Measurements from ENCODE around the gene IFNA10.
"Not testable (repeated sequence)": the region's sequence is repeated elsewhere in the genome, so short reads cannot be mapped to it uniquely, and the experiment has no call there.

IFNA10 gene

GRCh38 chr9:21234153-21234687 lies 27.3 kb upstream of the IFNA10 start:
- Histone ChIP-seq H3K27me3 (ENCODE audit: insufficient read depth, low read length) (no peaks in the 10 kb centered on the region), H3K4me1 (ENCODE audit: insufficient read depth, low read length, severe bottlenecking) (no peaks in the 10 kb centered on the region), H3K9ac (ENCODE audit: low read length) (no peak overlapping the region), H3K9me3 (ENCODE audit: low read length) (no peaks in the 10 kb centered on the region), H3F3A (ENCODE audit: insufficient read depth, low read length) (no peaks in the 10 kb centered on the region), H3K4me3 (ENCODE audit: low read depth, low read length, poor library complexity, severe bottlenecking) (no peak overlapping the region), H3K4me2 (ENCODE audit: low read length) (no peak overlapping the region), H3K36me3 (ENCODE audit: insufficient read depth, low read length) (no peaks in the 10 kb centered on the region), H2AFZ (ENCODE audit: low read length) (no peak overlapping the region), H3K27ac (ENCODE audit: low read depth, low read length, poor library complexity, severe bottlenecking) (no peak overlapping the region), H3K79me2 (ENCODE audit: insufficient read depth, low read length) (no peaks in the 10 kb centered on the region), H3K9me2 (ENCODE audit: low read depth, low read length) (no peaks in the 10 kb centered on the region), H4K20me1 (ENCODE audit: insufficient read depth, low read length) (no peaks in the 10 kb centered on the region)
- TF ChIP-seq EZH2 (IDR thresholded peaks at IDR 0.05; ENCODE audit: borderline replicate concordance, low read length): no peak
- TF ChIP-seq CTCF (IDR thresholded peaks at IDR 0.05; ENCODE audit: low read length): no peak

GRCh38 chr9:21233258-21233657 lies 26.3 kb upstream of the IFNA10 start:
- H2AFZ ChIP-seq (ENCODE audit: low read length): no peak overlapping the region

GRCh38 chr9:21228122-21228521 lies 21.2 kb upstream of the IFNA10 start, which contains the start of gene IFNA17:
Gene IFNA17, minus strand, starts transcription at chr9:21228222. Its CDS starts 49 bp downstream, at chr9:21228173.
- no peaks in the 10 kb centered on the region for H3K9me3 ChIP-seq (ENCODE audit: low read length)
- H3K4me3 ChIP-seq (ENCODE audit: low read depth, low read length, poor library complexity, severe bottlenecking): no peak within 1 kb of the TSS
- no peaks in the 10 kb centered on the region for H3K36me3 ChIP-seq (ENCODE audit: insufficient read depth, low read length)
- no peak within 1 kb of the TSS for H3K9ac ChIP-seq (ENCODE audit: low read length)
- no peaks in the 10 kb centered on the region for H3K4me1 ChIP-seq (ENCODE audit: insufficient read depth, low read length, severe bottlenecking)
- H3K4me2 ChIP-seq (ENCODE audit: low read length): no peak within 1 kb of the TSS
- H4K20me1 ChIP-seq (ENCODE audit: insufficient read depth, low read length): no peaks in the 10 kb centered on the region
- no peak for TF ChIP-seq EZH2 (IDR thresholded peaks at IDR 0.05; ENCODE audit: borderline replicate concordance, low read length)
- no peak for TF ChIP-seq CTCF (IDR thresholded peaks at IDR 0.05; ENCODE audit: low read length)
- H3K27ac ChIP-seq (ENCODE audit: low read depth, low read length, poor library complexity, severe bottlenecking): no peak within 1 kb of the TSS
- no peaks in the 10 kb centered on the region for H3K9me2 ChIP-seq (ENCODE audit: low read depth, low read length)
- no peaks in the 10 kb centered on the region for H3K79me2 ChIP-seq (ENCODE audit: insufficient read depth, low read length)
- no peaks in the 10 kb centered on the region for H3K27me3 ChIP-seq (ENCODE audit: insufficient read depth, low read length)
- no peak within 1 kb of the TSS for H2AFZ ChIP-seq (ENCODE audit: low read length)
- H3F3A ChIP-seq (ENCODE audit: insufficient read depth, low read length): no peaks in the 10 kb centered on the region

More at GRCh38 chr9:21233258-21233657, 26.3 kb upstream of the IFNA10 start:
- Histone ChIP-seq H3K9me3 (ENCODE audit: low read length) (no peaks in the 10 kb centered on the region), H3K36me3 (ENCODE audit: insufficient read depth, low read length) (no peaks in the 10 kb centered on the region), H3K9ac (ENCODE audit: low read length) (no peak overlapping the region), H4K20me1 (ENCODE audit: insufficient read depth, low read length) (no peaks in the 10 kb centered on the region), H3F3A (ENCODE audit: insufficient read depth, low read length) (no peaks in the 10 kb centered on the region), H3K79me2 (ENCODE audit: insufficient read depth, low read length) (no peaks in the 10 kb centered on the region), H3K27me3 (ENCODE audit: insufficient read depth, low read length) (no peaks in the 10 kb centered on the region), H3K4me1 (ENCODE audit: insufficient read depth, low read length, severe bottlenecking) (no peaks in the 10 kb centered on the region), H3K9me2 (ENCODE audit: low read depth, low read length) (no peaks in the 10 kb centered on the region), H3K27ac (ENCODE audit: low read depth, low read length, poor library complexity, severe bottlenecking) (no peak overlapping the region), H3K4me2 (ENCODE audit: low read length) (no peak overlapping the region), H3K4me3 (ENCODE audit: low read depth, low read length, poor library complexity, severe bottlenecking) (no peak overlapping the region)
- TF ChIP-seq EZH2 (IDR thresholded peaks at IDR 0.05; ENCODE audit: borderline replicate concordance, low read length) (no peak), CTCF (IDR thresholded peaks at IDR 0.05; ENCODE audit: low read length) (no peak)

GRCh38 chr9:21217211-21217610 lies 10.3 kb upstream of the IFNA10 start, which contains the start of gene IFNA16:
Gene IFNA16, minus strand, starts transcription at chr9:21217311. Its CDS starts 6 bp downstream, at chr9:21217305.
- not testable (repeated sequence) for H3K27me3 ChIP-seq (ENCODE audit: insufficient read depth, low read length); H2AFZ ChIP-seq (ENCODE audit: low read length); H3K36me3 ChIP-seq (ENCODE audit: insufficient read depth, low read length); H3K9ac ChIP-seq (ENCODE audit: low read length); H3K4me3 ChIP-seq (ENCODE audit: low read depth, low read length, poor library complexity, severe bottlenecking); H3K9me3 ChIP-seq (ENCODE audit: low read length); H3K4me2 ChIP-seq (ENCODE audit: low read length); H3K79me2 ChIP-seq (ENCODE audit: insufficient read depth, low read length); H4K20me1 ChIP-seq (ENCODE audit: insufficient read depth, low read length); H3K4me1 ChIP-seq (ENCODE audit: insufficient read depth, low read length, severe bottlenecking); H3K27ac ChIP-seq (ENCODE audit: low read depth, low read length, poor library complexity, severe bottlenecking); H3K9me2 ChIP-seq (ENCODE audit: low read depth, low read length); H3F3A ChIP-seq (ENCODE audit: insufficient read depth, low read length)
